Astrocyte (in vitro differentiated cells and primary cell): ENCODE data around the gene KIF11.

Experiments
- CTCF ChIP-seq: IDR thresholded peaks from 2 replicates; pipeline ENCODE4 v1.5.1; 2011; ENCODE audit warnings: low read depth, mild to moderate bottlenecking, inconsistent platforms, low read length, moderate library complexity; ENCODE audit not compliant: insufficient read depth
- EZH2 ChIP-seq: IDR thresholded peaks from 2 replicates; pipeline ENCODE4 v1.6.1; 2012; ENCODE audit warnings: mild to moderate bottlenecking, low read length, inconsistent platforms; ENCODE audit not compliant: insufficient read depth

- no peak for TF ChIP-seq CTCF
- no peak for TF ChIP-seq EZH2
Measured at GRCh38 chr10:92644921-92645320, 52.0 kb downstream of the KIF11 start.
